DMS 273 treated with DMSO at 0.1 percent for 48 hours (cell line): ENCODE results near the gene SMIM1.
"Not testable (repeated sequence)": the region's sequence is repeated elsewhere in the genome, so short reads cannot be mapped to it uniquely, and the experiment has no call there.

Experiments
- DNase-seq: peaks from one replicate; lab custom pipeline; 2025; lab: John Stamatoyannopoulos, UW

SMIM1 gene

DNA sequence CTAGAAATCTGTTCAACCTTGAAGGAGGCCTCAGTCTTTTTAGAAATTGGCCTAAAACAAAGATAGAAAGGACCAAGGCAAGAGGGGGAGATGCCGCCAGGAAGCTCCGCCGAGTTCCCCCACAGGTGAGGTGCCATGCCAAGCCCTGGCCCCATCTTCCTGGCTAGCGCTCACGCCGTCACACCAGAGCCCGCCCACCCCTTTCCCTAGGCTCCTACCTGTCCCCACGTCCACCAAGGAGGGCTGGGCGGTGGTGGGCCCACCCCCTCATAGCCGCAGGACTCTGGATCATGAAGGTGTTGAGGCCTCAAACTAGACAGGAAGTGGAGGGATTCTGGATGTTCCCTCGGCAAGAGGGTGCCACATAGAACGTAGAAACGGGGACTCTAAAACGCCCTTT is 35.8 kb upstream of the SMIM1 start:
- DNase-seq: no peak

- no peak for DNase-seq
Observed at GRCh38 chr1:3738943-3739342, 33.6 kb upstream of the SMIM1 start.

- no peak for DNase-seq
Observed at GRCh38 chr1:3740042-3740441, 32.5 kb upstream of the SMIM1 start.

GRCh38 chr1:3740752-3741151 is 31.8 kb upstream of the SMIM1 start:
- no peak for DNase-seq

DNA sequence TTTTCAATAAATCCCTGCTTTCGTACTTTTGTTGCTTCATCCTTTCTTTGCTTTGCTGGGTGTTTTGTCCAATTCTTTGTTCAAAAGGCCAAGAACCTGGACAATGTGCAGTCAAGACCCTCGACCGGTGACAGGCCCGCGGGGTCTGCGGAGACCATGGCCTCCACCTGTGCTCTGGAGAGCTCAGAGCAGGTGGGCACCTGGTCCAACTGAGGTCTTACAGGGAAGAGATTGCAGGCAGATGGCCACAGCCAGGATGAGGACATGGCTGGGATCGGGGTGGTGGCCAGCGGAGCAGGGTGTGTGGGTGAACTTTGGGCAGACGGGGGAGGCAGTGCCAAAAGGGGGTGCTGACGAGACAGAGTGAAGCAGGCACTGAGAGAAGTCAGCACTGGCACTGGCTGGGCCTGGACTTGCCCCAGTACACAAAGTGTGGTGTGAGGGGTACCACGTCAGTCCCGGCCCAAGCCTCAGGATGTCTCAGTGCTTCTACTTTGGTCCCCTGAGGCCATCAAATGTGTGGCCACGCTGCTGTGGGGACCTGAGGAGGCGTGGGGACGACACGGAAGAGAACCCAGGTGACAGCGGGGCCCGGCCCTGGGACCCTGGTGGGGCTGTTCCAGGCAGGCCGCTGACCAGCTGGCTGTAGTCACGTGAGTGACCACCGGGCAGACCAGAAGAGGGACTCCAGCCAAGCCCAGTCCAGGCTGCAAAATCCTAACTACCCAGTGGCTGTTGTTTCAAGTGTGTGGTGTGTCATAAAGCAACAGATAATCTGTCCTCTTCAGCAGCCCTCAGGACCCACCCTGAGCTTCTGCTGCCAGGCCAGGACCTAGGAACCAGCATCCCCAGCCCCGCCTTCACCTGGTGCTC is 30.7 kb upstream of the SMIM1 start:
- no peak for DNase-seq

GRCh38 chr1:3742439-3743298 is 29.9 kb upstream of the SMIM1 start:
- no peak for DNase-seq

GRCh38 chr1:3743421-3743820 is 29.1 kb upstream of the SMIM1 start:
- DNase-seq: no peak

DNA sequence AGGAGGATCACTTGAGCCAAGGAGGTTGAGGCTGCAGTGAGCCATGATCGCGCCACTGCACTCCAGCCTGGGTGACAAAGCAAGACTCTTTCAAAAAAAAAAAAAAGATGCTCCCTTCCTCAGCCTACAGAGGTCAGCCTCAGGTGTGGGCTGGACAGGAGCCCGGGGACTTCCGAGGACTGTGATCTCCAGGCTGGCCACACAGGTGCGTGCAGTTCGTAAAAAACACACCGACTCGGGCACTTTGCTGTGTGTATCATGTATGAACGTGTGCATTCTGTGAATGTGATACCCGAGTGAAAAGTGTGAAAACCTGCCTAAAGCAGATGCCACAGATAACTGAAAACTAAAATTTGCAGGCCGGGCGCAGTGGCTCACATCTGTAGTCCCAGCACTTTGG is 28.7 kb upstream of the SMIM1 start:
- no peak for DNase-seq

GRCh38 chr1:3744646-3745045 is 27.9 kb upstream of the SMIM1 start:
- no peak for DNase-seq

DNA sequence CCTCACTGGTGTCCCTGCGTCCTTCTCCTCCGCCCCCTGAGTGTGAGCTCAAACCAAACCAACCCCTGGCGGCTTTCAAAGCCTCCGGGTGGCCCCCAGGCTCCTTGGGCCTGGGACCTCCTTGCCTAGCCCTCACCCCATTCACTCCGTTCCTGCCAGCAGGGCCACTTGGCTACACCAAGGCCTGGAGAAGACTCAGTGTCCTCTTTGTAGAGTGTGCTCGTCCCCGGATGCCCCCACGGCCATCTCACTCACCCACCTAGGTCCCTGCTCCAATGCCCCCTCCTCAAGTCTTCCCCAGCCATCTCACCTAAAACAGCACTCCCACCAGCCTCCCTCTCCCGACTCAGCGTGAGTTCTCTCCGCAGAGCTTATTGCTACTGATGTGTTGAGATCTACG is 27.5 kb upstream of the SMIM1 start:
- DNase-seq: no peak

DNA sequence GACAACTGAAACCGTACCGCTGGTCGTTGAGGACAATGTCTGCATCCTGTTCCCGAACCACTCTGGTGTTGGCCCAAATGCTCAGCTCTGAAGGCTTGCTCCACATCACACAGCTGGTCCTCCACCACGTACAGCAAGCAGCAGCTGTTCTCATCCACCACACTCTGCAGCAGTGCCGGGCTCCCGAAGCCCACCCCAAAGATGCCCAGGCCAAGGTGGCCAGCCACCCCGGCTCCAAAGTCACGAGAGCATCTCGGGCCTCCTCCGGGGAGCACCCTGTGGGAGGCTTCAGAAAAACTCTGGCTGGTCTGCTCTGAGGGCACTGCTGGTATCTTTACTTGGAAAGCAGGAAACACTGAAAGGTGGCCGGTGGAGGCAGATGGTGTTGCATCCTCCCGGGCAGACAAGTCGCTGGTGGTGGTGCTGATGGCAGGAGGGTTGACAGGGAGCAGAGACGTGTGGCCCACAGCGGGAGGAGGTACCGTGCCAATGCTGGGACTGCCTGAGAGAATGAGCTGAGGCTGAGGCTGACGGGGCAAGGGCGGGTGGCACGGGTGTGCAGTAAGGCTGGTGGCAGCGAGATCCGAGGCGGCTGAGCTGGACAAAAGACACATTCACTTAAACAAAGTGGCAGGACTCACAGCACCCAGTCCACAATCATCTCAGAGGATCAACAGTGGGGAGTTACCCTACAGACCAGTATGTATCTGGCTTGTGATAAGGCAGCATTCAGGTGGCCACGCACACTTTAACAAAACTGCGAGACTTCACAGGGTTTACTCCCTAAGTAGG is 26.8 kb upstream of the SMIM1 start:
- no peak for DNase-seq

DNA sequence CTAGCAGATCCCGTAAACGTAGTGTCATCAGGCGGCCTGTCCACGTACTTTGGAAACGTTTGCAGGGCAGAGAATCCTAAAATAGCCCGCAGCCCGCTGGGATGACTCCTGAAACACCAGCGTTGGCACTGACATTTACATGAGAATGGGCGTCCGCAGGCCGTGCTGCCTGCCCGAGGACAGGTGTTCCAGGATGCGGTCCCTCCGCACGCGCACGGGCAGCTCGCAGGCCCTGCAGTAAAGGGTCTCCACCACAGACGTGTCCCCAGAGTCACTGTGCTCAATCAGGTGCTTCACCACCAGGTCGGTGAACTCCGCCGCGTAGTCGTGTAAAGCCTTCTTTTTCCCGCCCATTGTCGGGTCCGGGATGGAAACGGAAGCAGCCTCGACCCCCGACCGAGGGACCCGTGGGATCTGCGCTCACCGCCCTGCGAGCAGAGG is 26.1 kb upstream of the SMIM1 start:
- no peak for DNase-seq

GRCh38 chr1:3746830-3747521 is 25.6 kb upstream of the SMIM1 start:
- DNase-seq: peak; percentile 12

- DNase-seq: no peak
Observed at GRCh38 chr1:3747522-3747848, 25.1 kb upstream of the SMIM1 start.

DNA sequence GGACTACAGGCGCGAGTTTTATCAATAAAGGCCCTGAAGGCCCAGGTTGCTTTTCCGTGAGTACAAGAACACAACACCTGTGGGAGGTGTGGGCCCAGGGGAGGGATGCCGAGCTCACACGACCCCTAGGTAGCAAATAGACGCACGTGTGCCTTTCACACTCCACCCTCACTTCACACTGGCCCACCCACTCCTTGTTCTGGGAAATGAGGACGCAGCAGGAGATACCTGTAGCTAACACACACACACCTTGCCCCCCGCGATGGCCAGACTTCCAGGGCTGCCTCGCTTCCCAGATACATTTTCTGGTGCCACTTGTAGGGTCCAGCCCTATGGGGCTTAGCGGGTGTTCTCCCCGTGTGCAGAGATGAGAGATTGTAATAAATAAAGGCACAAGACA is 24.6 kb upstream of the SMIM1 start:
- no peak for DNase-seq

DNA sequence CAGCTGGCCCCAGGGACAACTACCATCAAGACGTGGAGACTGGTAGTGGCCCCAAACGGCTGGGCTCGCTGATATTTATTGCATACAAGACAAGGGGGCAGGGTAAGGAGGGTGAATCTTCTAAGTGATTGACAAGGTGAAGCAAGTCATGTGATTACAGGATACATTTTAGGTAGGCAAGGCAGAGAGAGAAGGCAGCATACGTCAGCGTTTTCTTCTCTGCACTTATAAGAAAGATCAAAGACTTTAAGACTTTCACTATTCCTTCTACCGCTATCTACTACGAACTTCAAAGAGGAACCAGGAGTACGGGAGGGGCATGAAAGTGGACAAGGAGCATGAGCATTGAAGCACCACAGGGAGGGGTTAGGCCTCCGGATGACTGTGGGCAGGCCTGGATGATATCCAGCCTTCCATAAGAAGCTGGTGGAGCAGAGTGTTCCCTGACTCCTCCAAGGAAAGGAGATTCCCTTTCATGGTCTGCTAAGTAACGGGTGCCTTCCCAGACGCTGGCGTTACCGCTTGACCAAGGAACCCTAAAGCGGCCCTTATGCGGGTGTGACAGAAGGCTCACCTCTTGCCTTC is 24.1 kb upstream of the SMIM1 start:
- DNase-seq: not testable (repeated sequence)

- no peak for DNase-seq
Observed at GRCh38 chr1:3749512-3749911, 23.0 kb upstream of the SMIM1 start.

GRCh38 chr1:3750741-3751140 is 21.8 kb upstream of the SMIM1 start:
- no peak for DNase-seq

GRCh38 chr1:3752400-3752945 is 20.1 kb upstream of the SMIM1 start, which contains the start of gene CCDC27:
Gene CCDC27, plus strand, starts transcription at chr1:3752450. Its CDS starts 32 bp downstream, at chr1:3752482.
- DNase-seq: no peak

DNA sequence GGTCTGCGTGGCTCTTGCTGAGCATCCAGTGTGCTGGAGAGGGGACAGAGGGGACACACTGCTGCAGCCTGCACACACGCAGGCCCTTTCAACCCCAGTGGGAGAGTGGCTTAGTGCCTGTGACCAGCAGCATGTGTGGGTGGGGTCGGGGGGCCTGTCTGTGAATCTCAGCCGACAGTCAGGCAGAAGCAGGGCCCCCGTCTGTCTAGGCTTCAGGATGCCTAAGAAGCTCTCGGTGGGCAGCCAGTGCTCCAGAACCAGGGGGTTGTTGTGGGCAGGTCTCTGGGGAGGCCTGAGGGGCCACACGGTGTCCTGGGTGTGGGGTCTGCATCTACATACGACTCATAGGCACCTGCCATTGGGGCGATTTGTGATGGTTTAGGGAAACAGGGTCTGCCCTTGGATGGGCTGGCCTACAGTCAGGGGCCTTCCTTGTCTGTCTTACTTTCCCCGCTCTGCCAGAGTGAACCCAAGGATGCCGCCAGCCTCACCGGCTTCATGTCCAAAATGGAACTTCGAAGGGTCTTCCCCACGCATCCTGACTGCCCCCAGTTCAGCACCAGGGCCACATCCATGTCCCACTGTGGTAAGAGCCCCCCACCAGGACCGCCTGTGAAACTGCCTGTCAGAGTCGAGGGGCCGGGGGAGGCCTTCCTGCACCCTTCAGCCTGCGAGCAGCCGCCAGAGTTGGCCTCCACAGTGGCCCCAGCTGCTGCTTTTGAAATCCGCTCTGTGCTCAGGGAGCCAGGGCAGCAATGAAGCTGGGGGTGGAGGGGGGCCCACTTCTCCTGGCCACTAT is 18.7 kb upstream of the SMIM1 start:
- no peak for DNase-seq
